Limb (tissue), 2 donors: ENCODE measurements around the gene FAT3.

Source experiments
- DNase-seq, 2 donors: peaks; one replicate each; pipeline ENCODE4 v3.0.0-alpha.2; 2016; ENCODE audit errors: extremely low spot score in 2 of 2

The FAT3 gene

GRCh38 chr11:92227959-92228935, 3.6 kb downstream of the FAT3 start:
- no peak for DNase-seq

DNA sequence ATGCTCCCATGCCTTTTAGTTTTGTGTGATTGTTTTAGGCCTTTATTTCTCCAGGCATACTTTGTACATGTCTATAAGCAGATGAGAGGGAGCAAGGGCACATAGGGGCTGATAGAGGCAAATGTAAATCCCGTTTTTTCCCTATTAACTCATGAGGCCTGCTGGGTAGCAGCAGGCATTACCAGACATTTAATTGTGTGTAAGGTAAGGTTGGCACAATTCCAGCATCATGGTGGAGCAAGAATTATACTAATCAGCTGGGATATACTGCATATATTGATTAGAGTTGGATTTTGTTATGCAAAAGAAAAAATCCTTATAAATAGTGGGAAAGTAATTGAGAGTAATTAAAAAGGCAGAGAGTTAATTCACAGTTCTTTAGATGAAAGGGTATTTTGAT, 12.2 kb downstream of the FAT3 start:
- DNase-seq = no peak

GRCh38 chr11:92240916-92241315, 16.3 kb downstream of the FAT3 start:
- DNase-seq = no peak

DNA sequence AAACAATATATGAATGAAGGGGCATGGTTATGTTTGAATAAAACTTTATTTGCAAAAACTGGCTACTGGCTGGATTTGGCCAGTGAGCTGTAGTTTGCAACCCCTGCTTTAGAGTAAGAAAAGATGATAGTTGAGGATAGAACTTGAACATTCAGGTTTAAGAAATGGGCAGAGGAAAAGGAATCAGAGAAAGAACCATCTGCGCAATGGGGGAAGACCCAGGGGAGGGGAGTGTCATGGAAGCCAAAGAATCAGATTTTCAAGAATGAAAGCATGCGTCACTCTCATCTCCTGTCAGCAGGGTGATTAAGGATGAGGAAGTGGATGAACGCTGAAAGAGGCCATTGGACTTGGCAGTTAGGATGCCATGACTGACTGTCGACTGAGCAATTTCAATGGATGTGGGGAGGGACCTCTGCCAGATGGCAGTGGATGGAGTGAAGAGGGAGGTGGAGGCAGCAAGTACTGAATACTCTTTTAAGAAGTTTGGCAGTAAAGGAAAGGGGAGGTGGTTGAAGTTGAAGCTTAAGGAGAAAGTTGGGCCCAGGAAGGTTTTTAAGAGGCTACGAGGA, 21.2 kb downstream of the FAT3 start:
- DNase-seq = no peak

DNA sequence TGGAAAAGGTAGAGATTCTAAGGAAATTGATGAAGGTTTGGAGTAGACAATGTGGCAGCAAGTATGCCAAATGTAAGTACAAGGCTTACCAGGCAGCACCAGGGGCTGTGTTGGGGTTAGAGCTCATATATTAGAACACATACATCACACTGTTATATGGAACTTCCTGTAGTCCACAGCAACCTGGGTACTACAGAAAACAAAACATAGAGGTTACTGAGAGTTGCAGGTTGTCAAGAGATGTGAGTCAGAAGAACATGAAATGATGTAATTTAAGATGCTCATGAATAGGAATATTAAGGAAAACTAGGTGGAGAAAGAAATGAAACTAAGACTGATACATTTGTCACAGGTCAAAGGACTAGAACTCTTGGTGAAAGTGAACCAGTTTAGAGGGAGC, 22.0 kb downstream of the FAT3 start:
- no peak for DNase-seq

DNA sequence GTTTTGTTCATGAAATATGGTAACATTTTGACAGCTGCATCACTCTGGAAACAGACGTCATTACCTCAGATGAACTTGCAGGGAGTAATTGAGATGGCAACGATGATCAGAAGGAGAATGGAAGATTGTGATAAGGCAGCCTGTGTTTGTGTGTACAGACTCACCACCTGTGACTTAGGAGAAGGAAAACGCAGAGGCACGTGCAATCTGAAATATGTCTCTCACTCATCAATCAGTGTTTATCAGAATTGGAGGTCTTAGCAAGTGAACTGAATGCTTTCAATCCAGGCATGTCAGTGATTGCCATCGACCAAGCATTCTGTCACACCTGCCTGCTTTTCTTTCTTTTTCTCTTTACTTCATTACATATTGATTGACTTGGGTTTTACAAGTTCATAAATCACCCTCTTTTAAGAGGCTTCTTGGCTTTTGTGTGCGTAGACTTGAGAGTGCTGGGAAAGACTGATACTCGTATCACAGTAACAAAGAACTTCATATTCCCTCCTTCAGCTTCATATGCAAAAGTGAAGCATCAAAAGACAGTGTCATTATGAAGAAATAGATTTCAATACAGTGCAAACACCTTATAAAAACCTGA, 24.6 kb downstream of the FAT3 start:
- no peak for DNase-seq

- no peak for DNase-seq
Measured at GRCh38 chr11:92251980-92252379, 27.4 kb downstream of the FAT3 start.

DNA sequence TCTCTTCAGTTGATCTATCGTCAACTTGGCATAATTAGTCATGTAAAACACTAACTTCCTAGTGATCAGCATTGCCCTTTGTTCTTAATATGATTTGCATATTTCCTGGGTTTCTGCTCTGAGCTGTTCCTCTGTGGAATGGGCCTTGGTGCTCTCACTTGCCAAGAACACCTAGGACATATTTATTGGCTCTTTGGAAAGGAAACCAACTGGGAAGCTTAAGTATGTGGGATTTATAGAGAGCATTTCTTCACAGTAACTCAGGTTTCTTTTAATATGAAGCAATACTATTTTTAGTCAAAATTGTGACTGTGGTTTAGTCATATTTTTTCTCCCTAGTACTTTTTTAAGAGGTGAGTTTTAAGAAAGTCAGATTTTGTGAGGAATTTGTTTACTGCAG, 28.8 kb downstream of the FAT3 start:
- DNase-seq = no peak

GRCh38 chr11:92253945-92254344, 29.3 kb downstream of the FAT3 start:
- DNase-seq = no peak

DNA sequence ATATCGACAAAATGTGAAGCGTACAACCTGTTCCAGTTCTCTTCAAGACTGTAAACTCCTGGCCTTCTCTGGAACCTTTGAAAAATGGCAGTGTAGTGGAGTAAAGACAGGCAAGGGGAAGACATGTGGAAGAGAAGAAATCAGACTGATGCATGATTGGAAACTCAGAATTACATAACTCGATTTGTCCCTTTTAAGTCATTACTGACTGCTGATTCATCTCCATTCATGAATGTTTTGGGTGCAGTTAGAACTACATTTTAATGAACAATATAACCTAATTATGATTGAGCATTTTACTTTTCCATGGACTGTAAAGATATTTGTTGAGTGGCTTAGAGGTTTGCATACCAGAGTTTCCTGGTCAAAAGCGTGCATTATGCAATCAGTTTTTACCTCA, 32.9 kb downstream of the FAT3 start:
- no peak for DNase-seq

DNA sequence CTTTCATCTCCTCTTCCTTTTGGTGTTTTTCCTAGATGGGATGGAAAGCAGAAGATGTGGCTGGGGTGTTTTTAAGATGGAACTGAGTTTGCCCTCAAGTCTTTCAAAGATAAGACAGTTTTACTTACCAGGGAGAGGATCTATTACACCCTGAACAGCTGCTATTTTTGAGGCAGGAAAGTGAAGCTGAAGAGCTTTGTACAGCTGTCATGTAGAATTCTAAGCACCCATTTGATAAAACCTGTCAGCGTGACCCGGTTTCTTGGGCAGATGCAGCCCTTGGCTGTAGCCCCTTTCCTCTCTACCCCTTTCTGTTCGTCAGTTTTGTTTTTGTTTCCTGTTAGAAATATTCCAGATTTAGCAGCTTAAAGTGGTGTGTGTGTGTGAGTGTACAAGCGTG, 35.2 kb downstream of the FAT3 start:
- DNase-seq = peak in 1 of 2 donors; percentile 16

DNA sequence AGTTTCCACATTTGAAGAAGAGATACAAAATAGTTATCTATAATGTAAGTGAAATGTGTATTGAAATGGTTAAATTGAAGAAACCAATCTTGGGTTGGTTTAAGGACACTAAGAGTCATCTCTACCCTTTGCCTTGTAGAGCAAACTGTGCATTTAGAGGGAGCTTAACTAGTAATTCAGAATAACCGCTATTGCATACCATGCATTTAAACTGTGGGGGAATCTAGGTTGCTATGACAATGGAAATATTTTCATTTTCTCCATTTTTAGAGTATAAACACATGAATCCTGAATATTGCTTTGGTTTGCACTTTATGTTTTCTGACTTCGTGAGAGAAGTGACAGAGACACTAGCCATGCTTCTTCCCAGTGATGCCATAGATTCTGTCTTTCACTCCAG, 39.7 kb downstream of the FAT3 start:
- no peak for DNase-seq

DNA sequence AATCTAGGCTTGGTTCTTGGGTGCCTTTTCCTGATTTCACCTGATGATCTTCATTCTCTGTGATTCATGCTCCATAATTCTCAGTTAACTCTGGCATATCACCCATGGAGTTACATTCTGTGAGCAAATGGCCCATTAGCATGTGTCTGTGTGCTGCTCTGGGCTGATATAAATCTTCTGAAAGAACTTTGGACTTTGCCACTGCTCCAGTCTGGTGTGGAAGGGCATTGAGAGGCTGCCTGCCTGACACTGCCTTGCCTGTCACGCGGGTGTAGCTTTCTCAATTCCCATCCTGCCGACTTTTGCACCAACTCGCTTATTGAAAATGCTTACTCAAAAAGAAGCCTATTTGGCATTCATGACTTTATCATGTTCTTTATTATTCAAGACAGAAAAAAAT, 42.2 kb downstream of the FAT3 start:
- DNase-seq = no peak

- DNase-seq = no peak
Measured at GRCh38 chr11:92267278-92267677, 42.7 kb downstream of the FAT3 start.

DNA sequence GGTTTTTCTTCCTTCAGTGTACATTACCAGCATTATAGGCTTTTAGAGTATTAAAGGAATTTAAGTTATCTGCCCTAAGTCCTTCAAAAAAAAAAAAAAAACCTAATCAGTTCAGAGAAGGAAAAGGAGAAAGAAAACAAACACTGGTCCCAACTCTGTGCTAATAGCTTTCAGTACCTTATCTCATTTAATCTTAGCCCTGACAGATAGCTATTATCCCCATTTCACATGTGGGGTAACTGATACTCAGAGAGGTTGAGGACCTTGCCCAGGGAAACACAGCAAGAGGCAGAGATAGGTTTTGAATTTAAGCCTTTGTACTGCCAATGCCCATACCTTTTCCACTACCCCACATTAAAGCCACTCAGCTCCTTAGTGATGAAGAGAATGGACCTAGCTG, 43.4 kb downstream of the FAT3 start:
- no peak for DNase-seq

GRCh38 chr11:92268546-92268945, 43.9 kb downstream of the FAT3 start:
- no peak for DNase-seq

DNA sequence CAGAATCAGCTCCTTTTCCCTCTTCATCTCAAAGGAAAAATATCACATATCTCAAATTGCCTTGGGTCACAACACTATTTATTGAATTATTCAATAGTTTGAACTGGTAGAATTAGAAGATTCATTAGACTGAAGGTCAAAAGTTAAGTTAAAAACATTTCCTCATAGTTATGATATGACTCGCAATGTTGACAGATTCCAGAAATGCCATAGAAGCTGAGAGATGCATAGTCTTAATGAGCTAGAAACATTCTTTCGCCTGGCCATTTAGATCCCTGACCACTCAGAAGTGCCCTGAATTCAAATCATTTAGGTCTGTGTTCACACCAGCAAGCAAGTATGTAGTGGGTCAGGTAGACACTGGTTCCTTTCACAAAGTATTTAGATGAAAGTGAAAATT, 44.4 kb downstream of the FAT3 start:
- no peak for DNase-seq

DNA sequence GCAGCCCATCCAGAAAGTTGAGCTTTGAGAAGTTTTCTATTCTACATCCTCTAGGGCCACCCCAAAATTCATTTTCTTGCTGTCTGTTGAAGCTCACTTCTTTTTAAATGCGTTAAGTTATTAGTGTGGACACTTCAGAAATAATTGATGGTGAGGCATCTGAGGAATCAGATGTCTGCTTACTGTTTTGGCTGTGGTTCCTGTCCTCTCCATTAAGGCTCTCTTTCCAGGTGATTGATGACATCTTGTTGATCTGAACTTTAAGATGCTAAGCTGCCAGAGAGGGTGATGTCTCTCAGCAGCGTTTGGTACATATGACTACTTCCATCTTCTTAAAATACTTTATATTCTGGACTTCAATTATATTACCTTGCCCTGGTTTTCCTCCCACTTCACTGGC, 45.2 kb downstream of the FAT3 start:
- DNase-seq = no peak

DNA sequence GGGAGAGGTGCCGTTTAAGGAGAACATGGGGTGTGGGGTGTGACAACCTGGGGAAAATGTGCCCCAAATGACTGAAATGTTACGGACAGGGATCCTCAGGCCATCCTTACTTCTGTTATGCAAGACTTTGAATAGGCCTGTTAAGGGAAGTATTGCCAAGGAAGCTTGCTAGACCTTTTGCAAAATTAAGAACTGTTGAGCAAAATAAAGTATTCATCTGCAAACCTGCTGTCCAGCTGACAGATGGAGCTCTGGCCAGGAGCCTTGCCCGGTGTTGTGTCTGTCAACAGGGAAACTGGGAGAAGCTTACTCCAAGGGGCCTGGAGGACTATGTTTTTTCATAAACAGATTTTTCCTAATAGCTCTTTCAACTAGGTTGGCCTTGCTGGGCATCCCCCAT, 48.0 kb downstream of the FAT3 start:
- DNase-seq = no peak
